Mucosa of gallbladder (tissue), 1 donor: Measurements from ENCODE around the gene AP2M1. TPM values are rescaled to one million over a fixed set of nuclear protein-coding genes. Genes with fewer than 3 reads are reported as not detected.
"Not testable (repeated sequence)": the region's sequence is repeated elsewhere in the genome, so short reads cannot be mapped to it uniquely, and the experiment has no call there.

Experiments used
- DNase-seq: peaks from one replicate; pipeline ENCODE4 v3.0.0-alpha.2; 2020; ENCODE audit warnings: low spot score
- total RNA-seq: library from RNA; stranded (reverse); gene quantifications from one replicate; pipeline ENCODE4 v1.2.1, GENCODE V29; 2021
- donor health status: DM: no; HTN: no; CAD: no.

Gene AP2M1
- total RNA-seq, 1 donor from 2014 or later = 322 TPM

DNA sequence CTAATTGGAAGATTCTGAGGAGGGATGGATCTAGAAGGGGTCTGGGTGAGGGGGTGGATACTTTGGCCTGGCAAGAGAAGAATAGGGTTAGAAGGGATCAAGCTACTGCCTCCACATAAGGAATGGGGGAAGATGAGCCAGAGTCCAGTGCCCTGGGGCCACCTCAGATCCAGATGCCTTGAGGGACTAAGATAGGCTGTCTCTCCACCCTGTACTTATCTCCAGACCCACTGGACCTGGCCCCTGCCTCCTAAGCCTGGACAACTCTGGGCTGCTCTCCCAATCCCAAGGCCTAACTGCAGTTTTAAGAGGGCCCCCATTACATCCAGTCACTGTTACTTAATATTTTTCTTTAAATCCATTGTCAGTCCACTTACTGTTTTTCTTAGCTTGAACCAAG, 17.4 kb upstream of the AP2M1 start:
- DNase-seq = no peak

GRCh38 chr3:184158404-184158803, 16.3 kb upstream of the AP2M1 start:
- no peak for DNase-seq

GRCh38 chr3:184160456-184160855, 14.2 kb upstream of the AP2M1 start:
- DNase-seq = no peak

- not testable (repeated sequence) for DNase-seq
Measured at GRCh38 chr3:184162571-184163070, 12.0 kb upstream of the AP2M1 start.

DNA sequence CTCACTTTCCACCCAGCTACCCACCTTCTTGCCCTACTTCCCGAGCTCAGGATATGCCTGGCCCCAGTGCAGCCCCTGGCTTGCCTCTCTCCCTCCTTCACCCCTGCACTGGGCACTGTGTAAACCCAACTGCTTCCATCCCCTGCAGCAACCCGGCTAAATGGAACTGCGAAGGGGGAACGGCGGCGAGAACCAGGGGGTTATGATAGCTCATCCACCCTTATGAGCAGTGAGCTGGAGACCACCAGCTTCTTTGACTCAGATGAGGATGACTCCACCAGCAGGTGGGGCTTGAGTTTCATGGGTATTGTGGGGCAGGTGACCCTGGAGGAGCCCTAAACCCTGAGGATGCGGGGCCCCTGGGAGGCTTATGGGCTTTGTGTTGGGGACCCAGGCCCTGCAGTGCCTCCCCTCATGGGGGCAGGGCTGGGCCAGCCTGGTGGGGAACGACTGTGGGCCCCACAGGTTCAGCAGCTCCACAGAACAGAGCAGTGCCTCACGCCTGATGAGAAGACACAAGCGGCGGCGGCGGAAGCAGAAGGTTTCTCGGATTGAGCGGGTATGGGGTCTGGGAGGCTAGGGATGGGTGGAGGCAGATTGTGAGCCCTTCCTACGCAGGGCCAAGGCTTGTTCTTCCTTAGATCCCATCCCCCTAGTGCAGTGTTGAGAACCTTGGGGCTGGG, 9.9 kb upstream of the AP2M1 start:
- DNase-seq = no peak

DNA sequence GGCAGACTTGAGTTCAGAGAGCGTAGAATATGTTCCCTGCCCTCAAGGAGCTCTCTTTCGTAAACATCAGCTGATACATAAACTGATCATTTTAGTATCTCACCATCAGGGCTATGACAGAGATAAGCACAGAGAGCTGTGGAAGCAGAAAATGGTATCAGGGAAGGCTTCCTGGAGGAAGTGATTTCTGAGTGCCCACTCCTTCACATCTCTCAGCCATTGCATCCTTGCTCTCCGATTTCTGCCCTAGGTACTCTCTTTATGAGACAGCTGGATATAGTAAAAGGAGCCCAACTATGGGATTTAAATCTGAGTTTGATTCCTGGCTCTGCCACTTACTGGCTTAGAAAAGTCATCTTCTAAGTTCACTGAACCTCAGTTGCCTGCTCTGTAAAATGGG, 9.1 kb upstream of the AP2M1 start:
- DNase-seq = no peak

DNA sequence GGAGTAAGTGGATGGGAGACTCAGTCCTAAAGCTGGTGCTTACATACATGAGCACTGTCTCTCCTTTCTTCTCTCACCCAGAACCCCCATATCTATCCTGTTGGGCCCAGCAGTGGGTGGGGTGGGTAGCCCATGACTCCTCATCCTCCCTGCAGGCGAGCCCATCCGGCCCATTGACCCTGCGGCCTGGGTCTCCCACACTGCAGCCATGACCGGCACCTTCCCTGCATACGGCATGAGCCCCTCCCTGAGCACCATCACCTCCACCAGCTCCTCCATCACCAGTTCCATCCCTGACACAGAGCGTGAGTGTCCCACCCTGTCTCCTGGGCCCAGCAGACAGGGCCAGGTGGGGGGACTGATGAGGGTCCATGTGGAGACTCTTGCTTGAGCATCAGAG, 8.0 kb upstream of the AP2M1 start:
- no peak for DNase-seq

- no peak for DNase-seq
Measured at GRCh38 chr3:184167786-184168185, 6.9 kb upstream of the AP2M1 start.

GRCh38 chr3:184168363-184169120, 6.1 kb upstream of the AP2M1 start:
- DNase-seq = no peak

- DNase-seq = no peak
Measured at GRCh38 chr3:184169896-184170875, 4.5 kb upstream of the AP2M1 start.

GRCh38 chr3:184171562-184171961, 3.1 kb upstream of the AP2M1 start:
- no peak for DNase-seq

DNA sequence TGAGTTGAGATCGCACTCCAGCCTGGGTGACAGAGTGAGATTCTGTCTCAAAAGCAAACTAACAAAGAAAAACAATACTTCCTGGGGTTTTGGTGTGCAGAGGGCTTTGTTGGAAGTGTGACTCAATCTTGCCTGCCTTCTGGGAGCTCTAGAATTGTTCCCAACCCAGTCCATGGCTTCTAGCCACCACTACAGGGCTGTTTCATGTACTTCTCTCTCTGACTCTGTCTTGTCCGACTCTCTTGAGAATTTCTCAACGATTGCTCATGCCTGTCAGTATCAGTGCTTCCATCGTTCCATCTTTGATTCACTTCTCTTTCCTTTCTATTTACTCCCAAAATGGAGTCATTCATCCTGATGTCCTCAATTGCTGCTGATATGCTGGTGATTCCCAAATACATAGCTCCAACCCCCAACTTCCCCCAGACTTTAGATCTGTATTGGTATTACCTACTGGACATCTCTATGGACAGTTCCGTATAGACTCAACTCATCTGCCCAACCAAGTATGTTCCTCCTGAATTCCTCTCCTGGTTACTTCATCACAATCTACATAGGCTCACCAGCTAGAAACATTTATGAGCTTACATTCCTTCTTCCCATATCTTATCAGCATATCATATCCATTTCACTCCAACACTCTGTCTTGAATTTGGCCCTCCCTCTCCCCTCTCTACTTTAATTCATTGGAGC, 1.8 kb upstream of the AP2M1 start:
- no peak for DNase-seq

DNA sequence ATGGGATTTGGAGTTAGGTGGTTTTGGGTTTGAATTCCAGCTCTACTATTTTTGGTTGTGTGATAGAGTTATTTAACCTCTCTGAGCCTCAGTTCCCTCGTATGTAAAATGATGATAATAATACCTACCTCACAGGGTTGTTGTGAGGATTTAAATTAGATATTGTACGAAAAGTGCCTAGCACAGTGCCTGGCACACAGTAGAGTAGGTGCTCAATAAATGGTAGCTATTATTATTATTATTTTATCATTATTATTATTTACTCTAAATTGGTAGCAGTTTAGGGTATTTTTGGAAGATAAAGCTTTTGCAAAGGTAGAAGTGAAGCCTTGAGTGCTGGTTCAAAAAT, 1.3 kb upstream of the AP2M1 start:
- DNase-seq = no peak

GRCh38 chr3:184174284-184174645, 390 bp upstream of the AP2M1 start:
- DNase-seq = no peak

- no peak for DNase-seq
Measured at GRCh38 chr3:184175506-184175905, 851 bp downstream of the AP2M1 start.

- DNase-seq = no peak
Measured at GRCh38 chr3:184175981-184176376, 1.3 kb downstream of the AP2M1 start.

DNA sequence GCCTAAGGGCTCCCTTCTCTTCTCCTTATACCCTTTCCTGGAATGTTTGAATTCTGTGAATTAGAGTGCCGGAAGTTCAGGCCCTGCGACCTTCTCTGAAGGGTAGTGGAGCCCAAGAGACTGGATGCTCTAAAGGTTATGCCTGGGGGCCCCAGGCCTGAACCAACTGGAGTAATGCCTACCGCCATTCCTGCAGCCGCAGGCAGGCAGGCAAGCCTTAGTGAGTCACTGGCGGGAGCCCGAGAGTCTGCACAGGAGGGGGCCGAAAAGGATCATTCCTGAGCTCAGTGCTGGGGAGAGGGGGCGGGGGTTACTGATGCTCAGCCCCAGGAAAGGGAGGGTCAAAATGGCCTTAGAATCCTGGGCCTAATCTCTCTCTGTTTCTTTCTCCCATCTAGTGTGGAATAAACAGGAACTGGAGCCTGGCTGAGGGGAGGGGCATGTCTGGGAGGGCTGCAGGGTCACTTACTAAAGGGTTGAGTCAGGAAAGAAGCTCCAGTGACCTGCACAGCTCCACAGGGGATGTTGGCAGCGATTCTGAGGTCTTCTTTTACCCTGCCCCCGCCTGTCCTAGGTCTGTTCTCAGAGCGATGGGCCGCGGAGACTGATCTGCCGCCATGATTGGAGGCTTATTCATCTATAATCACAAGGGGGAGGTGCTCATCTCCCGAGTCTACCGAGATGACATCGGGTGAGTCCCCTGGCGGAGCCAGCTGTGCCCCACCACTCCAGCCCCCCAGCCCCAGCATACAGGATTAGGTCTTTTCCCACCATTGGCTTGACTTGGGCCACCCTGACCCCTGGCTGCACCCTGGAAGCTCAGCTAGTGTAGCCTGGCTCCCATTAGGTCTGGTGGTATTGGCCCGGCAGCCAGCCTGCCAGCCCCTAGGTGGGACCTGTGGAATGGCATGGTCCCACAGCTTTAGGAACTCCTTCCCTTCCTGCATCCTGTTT, 2.0 kb downstream of the AP2M1 start:
- peak; percentile 50 for DNase-seq

DNA sequence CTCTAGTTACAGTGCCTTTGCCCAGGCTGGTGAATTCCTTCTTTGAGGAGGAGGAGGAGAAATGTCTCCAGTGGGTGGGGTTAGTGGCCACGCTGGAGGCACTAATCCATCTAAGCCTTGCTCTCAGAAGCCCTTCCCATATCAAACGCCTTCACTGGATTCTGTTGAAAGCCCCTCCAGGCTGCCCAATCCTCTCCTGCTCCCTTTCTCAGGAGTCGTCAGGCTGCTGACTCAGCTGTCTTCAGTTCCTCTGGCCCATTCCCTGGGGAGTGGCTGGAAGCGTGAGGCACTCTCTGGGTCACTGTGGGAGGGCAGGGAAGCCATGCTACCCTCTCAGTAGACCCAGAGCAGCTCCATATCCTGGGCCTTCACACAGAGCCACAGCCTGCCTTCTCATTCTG, 2.7 kb downstream of the AP2M1 start:
- DNase-seq = no peak

GRCh38 chr3:184177767-184178306, 3.2 kb downstream of the AP2M1 start:
- DNase-seq = no peak

- no peak for DNase-seq
Measured at GRCh38 chr3:184178521-184179138, 4.0 kb downstream of the AP2M1 start.
